Activated naive CD8-positive, alpha-beta T cell treated with anti-CD3 and anti-CD28 coated beads for 36 hours (primary cell): ENCODE measurements around the gene NSD1. TPM values are rescaled to one million over a fixed set of nuclear protein-coding genes. Genes with fewer than 3 reads are reported as not detected.

Experiments
- DNase-seq: peaks from one replicate; pipeline ENCODE4 v3.0.0; 2021
- H3K27ac Mint-ChIP-seq: one replicate; pipeline ENCODE4 v1.8.0; 2022; ENCODE audit warnings: mild to moderate bottlenecking, moderate library complexity, mixed read lengths
- H3K27me3 Mint-ChIP-seq: one replicate; pipeline ENCODE4 v1.8.0; 2022; ENCODE audit warnings: mild to moderate bottlenecking, mixed read lengths
- H3K36me3 Mint-ChIP-seq: one replicate; pipeline ENCODE4 v1.8.0; 2021; ENCODE audit warnings: mild to moderate bottlenecking, mixed read lengths
- H3K4me1 Mint-ChIP-seq: one replicate; pipeline ENCODE4 v1.8.0; 2021; ENCODE audit warnings: mixed read lengths
- H3K4me3 Mint-ChIP-seq: one replicate; pipeline ENCODE4 v1.8.0; 2022; ENCODE audit warnings: mild to moderate bottlenecking, moderate library complexity, mixed read lengths
- H3K9me3 Mint-ChIP-seq: one replicate; pipeline ENCODE4 v1.8.0; 2022; ENCODE audit warnings: mixed read lengths
- total RNA-seq, 2 experiments: library from RNA; stranded (reverse); gene quantifications; one replicate each; pipeline ENCODE4 v1.2.3, GENCODE V29; 2021

Gene NSD1, protein sequence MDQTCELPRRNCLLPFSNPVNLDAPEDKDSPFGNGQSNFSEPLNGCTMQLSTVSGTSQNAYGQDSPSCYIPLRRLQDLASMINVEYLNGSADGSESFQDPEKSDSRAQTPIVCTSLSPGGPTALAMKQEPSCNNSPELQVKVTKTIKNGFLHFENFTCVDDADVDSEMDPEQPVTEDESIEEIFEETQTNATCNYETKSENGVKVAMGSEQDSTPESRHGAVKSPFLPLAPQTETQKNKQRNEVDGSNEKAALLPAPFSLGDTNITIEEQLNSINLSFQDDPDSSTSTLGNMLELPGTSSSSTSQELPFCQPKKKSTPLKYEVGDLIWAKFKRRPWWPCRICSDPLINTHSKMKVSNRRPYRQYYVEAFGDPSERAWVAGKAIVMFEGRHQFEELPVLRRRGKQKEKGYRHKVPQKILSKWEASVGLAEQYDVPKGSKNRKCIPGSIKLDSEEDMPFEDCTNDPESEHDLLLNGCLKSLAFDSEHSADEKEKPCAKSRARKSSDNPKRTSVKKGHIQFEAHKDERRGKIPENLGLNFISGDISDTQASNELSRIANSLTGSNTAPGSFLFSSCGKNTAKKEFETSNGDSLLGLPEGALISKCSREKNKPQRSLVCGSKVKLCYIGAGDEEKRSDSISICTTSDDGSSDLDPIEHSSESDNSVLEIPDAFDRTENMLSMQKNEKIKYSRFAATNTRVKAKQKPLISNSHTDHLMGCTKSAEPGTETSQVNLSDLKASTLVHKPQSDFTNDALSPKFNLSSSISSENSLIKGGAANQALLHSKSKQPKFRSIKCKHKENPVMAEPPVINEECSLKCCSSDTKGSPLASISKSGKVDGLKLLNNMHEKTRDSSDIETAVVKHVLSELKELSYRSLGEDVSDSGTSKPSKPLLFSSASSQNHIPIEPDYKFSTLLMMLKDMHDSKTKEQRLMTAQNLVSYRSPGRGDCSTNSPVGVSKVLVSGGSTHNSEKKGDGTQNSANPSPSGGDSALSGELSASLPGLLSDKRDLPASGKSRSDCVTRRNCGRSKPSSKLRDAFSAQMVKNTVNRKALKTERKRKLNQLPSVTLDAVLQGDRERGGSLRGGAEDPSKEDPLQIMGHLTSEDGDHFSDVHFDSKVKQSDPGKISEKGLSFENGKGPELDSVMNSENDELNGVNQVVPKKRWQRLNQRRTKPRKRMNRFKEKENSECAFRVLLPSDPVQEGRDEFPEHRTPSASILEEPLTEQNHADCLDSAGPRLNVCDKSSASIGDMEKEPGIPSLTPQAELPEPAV (N-terminal part only)
- 10 to 100 TPM; 64.0 to 66.4 TPM for total RNA-seq

DNA sequence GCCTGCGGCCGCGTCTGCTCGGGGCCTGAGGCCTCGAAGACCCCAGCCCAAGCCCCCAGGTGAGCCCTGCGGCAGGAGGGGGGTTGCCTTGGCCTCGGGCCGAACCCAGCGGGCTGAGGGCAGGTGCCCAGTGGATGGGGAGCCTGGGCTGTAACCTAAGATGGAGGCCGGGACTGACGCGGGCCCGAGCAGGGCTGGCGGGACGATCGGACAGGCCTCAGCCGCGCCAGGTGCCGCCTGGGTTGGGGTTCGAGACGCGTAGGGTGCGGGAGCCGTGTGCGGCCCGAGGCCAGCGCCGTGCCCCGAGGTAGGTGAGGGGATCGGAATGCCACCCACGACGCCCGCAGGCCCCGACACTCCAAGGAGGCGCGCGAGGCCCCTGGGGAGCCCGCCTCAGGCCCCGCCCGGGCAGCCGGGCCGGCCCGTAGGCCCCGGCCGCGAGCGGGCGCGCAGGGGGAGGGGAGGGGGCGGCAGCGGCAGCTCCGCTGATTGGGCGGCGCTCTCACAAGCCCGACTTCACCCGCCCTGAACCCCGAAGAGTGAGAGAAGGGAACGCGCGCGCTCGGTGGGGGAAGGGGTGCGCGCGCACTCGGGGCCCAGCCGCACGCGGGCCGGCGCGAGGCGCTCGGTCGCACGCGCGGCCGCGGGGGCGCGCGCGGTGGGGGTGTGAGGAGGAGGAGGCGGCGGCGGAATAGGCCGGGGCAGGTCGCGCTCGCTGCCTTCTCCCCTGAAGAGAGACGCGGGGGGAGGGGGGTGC, at the start of gene NSD1:
Gene NSD1, plus strand, starts transcription at position 678 of the 757 bp plus-strand sequence. CDS start 1,331 bp downstream, outside the sequence.
- peak; percentile 94 for DNase-seq
- H3K4me3 Mint-ChIP-seq = peak within 1 kb of the TSS; percentile 90
- no peaks in the 10 kb centered on the region for H3K9me3 Mint-ChIP-seq
- H3K27me3 Mint-ChIP-seq = no peaks in the 10 kb centered on the region
- H3K4me1 Mint-ChIP-seq = peaks cover 43% of the 10 kb centered on the region
- peaks cover 25% of the 10 kb centered on the region for H3K36me3 Mint-ChIP-seq
- peak within 1 kb of the TSS; percentile 90 for H3K27ac Mint-ChIP-seq

DNA sequence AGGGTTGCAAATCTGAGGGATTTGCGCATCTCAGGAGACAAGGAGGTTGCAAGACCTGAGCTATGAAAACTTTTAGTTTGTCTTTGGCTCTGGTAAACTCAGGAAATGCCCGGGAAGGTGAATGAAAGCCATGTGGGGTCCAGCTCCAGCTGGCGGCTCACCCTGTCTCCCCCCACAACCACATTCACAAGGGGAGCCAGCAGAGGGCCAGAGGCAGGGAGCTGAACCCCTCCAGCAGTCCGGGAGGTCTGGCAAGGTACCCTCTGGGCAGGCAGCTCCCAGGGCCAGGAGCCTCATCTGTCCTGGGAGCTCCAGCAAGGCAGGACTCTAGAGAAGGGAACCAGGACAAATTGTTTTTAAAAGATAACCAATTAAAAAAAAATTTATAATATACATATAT, 49.4 kb upstream of the NSD1 start:
- no peak for DNase-seq
- H3K4me3 Mint-ChIP-seq = no peak overlapping the region
- no peaks in the 10 kb centered on the region for H3K36me3 Mint-ChIP-seq
- peaks cover 23% of the 10 kb centered on the region for H3K27me3 Mint-ChIP-seq
- no peaks in the 10 kb centered on the region for H3K9me3 Mint-ChIP-seq
- H3K4me1 Mint-ChIP-seq = peaks cover 2% of the 10 kb centered on the region
- no peak overlapping the region for H3K27ac Mint-ChIP-seq

DNA sequence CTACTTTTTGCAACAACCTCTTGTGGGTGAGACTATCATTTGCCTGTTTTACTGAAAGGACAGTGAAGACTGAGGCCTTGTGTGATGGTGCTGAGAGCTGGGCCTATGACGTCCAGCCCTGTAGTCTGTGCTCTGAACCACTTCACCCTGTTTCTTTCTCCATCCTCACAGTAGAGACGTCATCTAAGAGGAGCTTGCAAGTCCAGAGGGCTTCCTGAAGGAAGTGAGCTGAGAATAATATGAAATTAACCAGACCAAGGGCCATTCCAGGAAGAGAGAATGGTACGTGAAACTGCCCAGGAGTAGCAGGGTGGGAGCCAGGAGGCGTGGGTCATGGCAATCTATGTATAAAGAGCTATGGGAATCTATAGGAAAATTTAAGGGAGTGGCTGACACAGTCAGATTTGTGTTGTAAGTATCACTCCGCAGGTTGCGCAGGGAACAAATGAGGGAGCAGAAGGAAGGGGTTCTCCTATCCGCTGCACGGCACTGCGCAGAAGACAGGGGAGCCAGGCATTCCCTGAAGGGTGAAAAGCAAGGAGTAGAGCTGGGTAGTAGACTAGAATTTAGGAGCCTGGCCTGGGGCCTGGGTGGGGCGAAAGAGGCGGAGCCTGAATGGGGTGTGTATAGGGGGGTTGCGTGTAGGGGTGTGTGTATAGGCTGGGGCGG, 47.5 kb upstream of the NSD1 start:
- Mint-ChIP-seq H3K9me3 (no peaks in the 10 kb centered on the region), H3K36me3 (no peaks in the 10 kb centered on the region), H3K27ac (no peak overlapping the region), H3K27me3 (peaks cover 26% of the 10 kb centered on the region), H3K4me1 (peaks cover 2% of the 10 kb centered on the region), H3K4me3 (peak overlapping the region; percentile 35)
- no peak for DNase-seq

DNA sequence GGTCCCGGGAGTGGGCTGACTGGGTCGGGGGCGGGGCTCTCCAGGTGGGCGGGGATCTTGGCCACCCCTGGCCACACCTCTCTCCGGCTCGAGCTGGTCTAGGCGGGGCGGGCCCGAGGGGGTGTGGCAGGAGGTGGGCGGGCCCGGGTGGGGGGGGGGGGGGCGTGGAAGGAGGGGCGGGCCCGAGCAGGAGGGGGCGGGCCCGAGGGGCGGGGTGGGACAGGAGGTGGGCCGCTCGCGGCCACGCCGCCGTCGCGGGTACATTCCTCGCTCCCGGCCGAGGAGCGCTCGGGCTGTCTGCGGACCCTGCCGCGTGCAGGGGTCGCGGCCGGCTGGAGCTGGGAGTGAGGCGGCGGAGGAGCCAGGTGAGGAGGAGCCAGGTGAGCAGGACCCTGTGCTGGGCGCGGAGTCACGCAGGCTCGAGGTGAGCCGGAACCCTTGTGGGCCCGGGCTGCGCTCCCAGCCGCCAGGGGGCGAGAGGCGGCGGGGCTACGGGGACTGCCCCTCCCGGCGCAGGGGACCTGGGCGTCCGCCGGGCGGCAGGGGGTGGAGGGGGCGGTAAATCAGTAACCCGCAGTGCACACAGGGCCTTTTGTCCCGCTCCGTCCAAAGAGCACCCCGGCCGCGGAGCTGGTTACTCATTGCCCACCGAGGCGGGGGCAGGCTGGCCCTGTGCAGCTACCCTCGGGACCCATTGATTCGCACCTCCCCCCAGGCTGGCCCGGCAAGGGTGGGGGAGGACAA, 46.7 kb upstream of the NSD1 start, which contains the start of gene FGFR4:
Gene FGFR4, plus strand, starts transcription at position 262 of the 744 bp plus-strand sequence. CDS start 2,688 bp downstream, outside the sequence.
- DNase-seq = peak; percentile 76
- Mint-ChIP-seq H3K4me1 (peaks cover 2% of the 10 kb centered on the region), H3K4me3 (peak within 1 kb of the TSS; percentile 35), H3K9me3 (no peaks in the 10 kb centered on the region), H3K27me3 (peaks cover 26% of the 10 kb centered on the region), H3K36me3 (no peaks in the 10 kb centered on the region), H3K27ac (no peak within 1 kb of the TSS)

DNA sequence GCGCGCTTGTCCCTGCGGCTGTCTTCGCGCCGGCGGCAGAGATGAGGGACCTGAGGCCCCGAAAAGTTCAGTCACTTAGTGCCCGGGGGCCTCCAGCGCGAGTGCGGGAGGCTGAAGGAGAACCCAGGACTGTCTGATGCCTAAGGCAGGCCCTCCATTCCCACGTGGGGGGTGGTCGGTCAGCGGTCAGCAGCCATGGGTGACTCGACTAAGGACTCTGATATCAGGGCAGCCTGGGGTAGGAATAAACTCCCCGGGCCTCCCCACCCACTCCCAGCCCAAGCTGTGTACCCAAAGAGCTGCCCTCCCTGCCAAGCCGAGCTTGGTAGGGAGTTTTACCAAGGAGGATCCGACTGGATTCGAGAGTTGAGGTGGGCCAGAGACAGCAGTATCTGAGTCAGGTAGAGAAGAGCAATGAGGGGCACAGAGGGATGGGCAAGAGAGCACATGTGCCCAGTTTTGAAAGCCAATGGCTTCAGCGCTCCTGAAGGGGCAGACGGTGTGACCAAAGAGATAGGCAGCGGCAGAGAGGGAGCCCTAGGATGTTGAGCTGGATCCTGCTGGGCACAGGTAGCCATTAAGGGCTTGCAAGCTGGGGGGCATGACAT, 46.1 kb upstream of the NSD1 start:
- H3K4me3 Mint-ChIP-seq = no peak overlapping the region
- peaks cover 26% of the 10 kb centered on the region for H3K27me3 Mint-ChIP-seq
- no peaks in the 10 kb centered on the region for H3K36me3 Mint-ChIP-seq
- H3K4me1 Mint-ChIP-seq = peaks cover 2% of the 10 kb centered on the region
- no peaks in the 10 kb centered on the region for H3K9me3 Mint-ChIP-seq
- no peak overlapping the region for H3K27ac Mint-ChIP-seq
- no peak for DNase-seq

DNA sequence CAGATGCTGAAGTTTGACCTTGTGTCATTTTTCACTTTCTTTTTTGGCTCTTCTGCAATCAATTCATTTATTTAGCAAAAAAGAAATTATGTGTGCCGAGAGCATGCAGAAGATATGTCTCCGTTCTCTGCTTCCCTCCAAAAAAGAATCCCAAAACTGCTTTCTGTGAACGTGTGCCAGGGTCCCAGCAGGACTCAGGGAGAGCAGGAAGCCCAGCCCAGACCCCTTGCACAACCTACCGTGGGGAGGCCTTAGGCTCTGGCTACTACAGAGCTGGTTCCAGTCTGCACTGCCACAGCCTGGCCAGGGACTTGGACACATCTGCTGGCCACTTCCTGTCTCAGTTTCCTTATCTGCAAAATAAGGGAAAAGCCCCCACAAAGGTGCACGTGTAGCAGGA, 44.4 kb upstream of the NSD1 start:
- peaks cover 22% of the 10 kb centered on the region for H3K27me3 Mint-ChIP-seq
- H3K27ac Mint-ChIP-seq = no peak overlapping the region
- no peak overlapping the region for H3K4me3 Mint-ChIP-seq
- H3K36me3 Mint-ChIP-seq = no peaks in the 10 kb centered on the region
- no peaks in the 10 kb centered on the region for H3K9me3 Mint-ChIP-seq
- DNase-seq = no peak
- H3K4me1 Mint-ChIP-seq = peaks cover 2% of the 10 kb centered on the region

DNA sequence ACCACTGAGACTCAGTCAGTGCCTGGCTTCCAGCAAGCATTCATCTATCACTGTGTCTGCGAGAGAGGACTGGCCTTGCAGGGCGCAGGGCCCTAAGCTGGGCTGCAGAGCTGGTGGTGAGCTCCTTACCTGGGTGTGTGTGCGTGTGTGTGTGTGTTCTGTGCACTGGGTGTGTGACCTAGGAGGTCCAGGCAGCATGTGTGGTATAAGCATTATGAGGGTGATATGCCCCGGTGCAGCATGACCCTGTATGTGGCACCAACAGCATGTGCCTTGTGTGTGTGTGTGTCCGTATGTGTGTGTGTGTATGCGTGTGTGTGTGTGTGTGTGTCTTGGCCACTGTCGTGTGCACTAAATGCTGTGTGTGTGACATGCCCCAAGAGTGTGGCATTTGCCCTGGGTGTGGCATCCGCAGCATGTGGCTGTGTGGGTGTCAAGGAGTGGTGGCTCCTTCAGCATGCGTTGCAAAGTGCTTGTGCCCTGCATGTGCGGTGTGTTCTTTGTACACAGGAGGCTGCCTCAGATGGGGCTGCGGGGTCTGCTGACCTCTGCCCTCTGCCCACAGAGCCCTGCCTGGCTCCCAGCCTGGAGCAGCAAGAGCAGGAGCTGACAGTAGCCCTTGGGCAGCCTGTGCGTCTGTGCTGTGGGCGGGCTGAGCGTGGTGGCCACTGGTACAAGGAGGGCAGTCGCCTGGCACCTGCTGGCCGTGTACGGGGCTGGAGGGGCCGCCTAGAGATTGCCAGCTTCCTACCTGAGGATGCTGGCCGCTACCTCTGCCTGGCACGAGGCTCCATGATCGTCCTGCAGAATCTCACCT, 43.5 kb upstream of the NSD1 start:
- Mint-ChIP-seq H3K4me1 (peaks cover 2% of the 10 kb centered on the region), H3K36me3 (no peaks in the 10 kb centered on the region), H3K9me3 (no peaks in the 10 kb centered on the region), H3K27me3 (peaks cover 22% of the 10 kb centered on the region), H3K4me3 (no peak overlapping the region), H3K27ac (no peak overlapping the region)
- no peak for DNase-seq

DNA sequence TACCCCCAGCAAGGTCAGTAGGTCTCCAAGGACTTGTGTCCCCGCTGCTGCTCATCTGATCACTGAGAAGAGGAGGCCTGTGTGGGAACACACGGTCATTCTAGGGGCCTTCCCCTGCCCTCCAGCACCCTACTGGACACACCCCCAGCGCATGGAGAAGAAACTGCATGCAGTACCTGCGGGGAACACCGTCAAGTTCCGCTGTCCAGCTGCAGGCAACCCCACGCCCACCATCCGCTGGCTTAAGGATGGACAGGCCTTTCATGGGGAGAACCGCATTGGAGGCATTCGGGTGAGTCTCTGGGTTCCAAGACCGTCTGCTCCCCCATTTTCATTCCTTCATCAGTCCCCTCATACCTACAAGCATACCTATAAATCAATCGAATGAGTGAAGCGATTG, 42.8 kb upstream of the NSD1 start:
- Mint-ChIP-seq H3K27me3 (peaks cover 21% of the 10 kb centered on the region), H3K4me3 (no peak overlapping the region)

DNA sequence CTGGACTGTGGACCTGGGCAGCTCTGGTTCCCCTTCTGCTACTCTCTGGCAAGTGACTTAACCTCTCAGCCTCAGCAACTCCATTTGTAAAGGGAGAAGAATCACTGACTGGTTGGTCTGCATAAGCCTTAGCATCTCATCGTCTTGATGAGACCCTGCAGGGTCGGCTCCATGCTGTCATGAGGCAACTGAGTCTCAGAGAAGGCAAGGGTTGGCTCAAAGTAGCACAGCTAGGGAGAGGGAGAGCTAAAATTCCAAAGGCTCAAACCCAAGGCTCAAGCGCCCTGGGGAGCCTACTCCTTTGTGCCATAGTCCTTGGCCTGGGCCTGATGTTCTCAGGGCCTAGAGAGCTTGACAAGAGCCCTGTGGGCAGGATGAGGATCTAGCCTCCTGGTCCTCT, 42.3 kb upstream of the NSD1 start:
- no peaks in the 10 kb centered on the region for H3K9me3 Mint-ChIP-seq
- no peak overlapping the region for H3K4me3 Mint-ChIP-seq
- H3K36me3 Mint-ChIP-seq = no peaks in the 10 kb centered on the region
- DNase-seq = no peak
- no peak overlapping the region for H3K27ac Mint-ChIP-seq
- peaks cover 2% of the 10 kb centered on the region for H3K4me1 Mint-ChIP-seq
- H3K27me3 Mint-ChIP-seq = peaks cover 17% of the 10 kb centered on the region

More for the DNA sequence above, 42.8 kb upstream of the NSD1 start:
- no peak for DNase-seq
- Mint-ChIP-seq H3K36me3 (no peaks in the 10 kb centered on the region), H3K27ac (no peak overlapping the region), H3K4me1 (peaks cover 2% of the 10 kb centered on the region), H3K9me3 (no peaks in the 10 kb centered on the region)

DNA sequence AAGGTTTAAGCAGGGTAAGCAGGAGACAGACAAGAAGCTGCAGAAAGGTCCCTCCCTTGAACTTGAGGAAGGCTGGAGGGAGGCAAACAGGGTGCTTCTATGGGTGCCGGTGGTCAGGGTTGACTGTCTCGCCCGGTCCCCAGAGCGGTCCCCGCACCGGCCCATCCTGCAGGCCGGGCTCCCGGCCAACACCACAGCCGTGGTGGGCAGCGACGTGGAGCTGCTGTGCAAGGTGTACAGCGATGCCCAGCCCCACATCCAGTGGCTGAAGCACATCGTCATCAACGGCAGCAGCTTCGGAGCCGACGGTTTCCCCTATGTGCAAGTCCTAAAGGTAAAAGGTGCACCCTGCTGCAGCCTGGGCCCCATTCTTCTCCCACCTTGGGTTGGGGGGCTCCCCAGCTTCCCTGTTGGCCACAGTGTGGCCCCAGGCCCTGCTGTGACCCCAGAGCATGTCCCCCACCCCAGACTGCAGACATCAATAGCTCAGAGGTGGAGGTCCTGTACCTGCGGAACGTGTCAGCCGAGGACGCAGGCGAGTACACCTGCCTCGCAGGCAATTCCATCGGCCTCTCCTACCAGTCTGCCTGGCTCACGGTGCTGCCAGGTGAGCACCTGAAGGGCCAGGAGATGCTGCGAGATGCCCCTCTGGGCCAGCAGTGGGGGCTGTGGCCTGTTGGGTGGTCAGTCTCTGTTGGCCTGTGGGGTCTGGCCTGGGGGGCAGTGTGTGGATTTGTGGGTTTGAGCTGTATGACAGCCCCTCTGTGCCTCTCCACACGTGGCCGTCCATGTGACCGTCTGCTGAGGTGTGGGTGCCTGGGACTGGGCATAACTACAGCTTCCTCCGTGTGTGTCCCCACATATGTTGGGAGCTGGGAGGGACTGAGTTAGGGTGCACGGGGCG, 41.1 kb upstream of the NSD1 start:
- no peak for DNase-seq
- Mint-ChIP-seq H3K4me3 (no peak overlapping the region), H3K27ac (no peak overlapping the region), H3K27me3 (peaks cover 15% of the 10 kb centered on the region), H3K9me3 (no peaks in the 10 kb centered on the region), H3K36me3 (no peaks in the 10 kb centered on the region), H3K4me1 (peaks cover 2% of the 10 kb centered on the region)

DNA sequence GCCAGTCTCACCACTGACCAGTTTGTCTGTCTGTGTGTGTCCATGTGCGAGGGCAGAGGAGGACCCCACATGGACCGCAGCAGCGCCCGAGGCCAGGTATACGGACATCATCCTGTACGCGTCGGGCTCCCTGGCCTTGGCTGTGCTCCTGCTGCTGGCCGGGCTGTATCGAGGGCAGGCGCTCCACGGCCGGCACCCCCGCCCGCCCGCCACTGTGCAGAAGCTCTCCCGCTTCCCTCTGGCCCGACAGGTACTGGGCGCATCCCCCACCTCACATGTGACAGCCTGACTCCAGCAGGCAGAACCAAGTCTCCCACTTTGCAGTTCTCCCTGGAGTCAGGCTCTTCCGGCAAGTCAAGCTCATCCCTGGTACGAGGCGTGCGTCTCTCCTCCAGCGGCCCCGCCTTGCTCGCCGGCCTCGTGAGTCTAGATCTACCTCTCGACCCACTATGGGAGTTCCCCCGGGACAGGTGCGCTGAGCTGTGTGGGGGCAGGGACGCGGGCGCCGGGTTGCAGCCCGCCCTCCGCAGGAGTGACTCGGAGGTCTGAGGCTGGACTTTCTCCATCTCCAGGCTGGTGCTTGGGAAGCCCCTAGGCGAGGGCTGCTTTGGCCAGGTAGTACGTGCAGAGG, 40.4 kb upstream of the NSD1 start:
- H3K9me3 Mint-ChIP-seq = no peaks in the 10 kb centered on the region
- no peak overlapping the region for H3K27ac Mint-ChIP-seq
- no peaks in the 10 kb centered on the region for H3K4me1 Mint-ChIP-seq
- no peaks in the 10 kb centered on the region for H3K36me3 Mint-ChIP-seq
- no peak overlapping the region for H3K4me3 Mint-ChIP-seq
- peaks cover 10% of the 10 kb centered on the region for H3K27me3 Mint-ChIP-seq
- no peak for DNase-seq
